OCI-LY1 (cell line): Measurements from ENCODE around the gene GABRD.

ENCODE experiments used
- CTCF ChIP-seq: fragments of 200-600 bp; sonication (generic), shearing (Covaris generic); IDR thresholded peaks from 2 replicates; pipeline ENCODE4 v1.5.1; 2017; ENCODE audit warnings: mild to moderate bottlenecking, antibody characterized with exemption, low read length, moderate library complexity, mixed read lengths
- EZH2 ChIP-seq: fragments of 200-600 bp; sonication (generic), shearing (Covaris generic); IDR thresholded peaks from 2 replicates; pipeline ENCODE4 v1.8.0; 2017; ENCODE audit warnings: borderline replicate concordance, mixed run types, mild to moderate bottlenecking, antibody characterized with exemption, low read length, moderate library complexity, mixed read lengths

GRCh38 chr1:2076826-2077225, 57.7 kb downstream of the GABRD start:
- no peak for TF ChIP-seq CTCF
- no peak for TF ChIP-seq EZH2
